ENCODE data around the gene C6orf89. TPM values are rescaled to one million over a fixed set of nuclear protein-coding genes. Genes with fewer than 3 reads are reported as not detected.

C6orf89 gene
- total RNA-seq, 1 experiment from 2014 or later: 36.9 TPM

DNA sequence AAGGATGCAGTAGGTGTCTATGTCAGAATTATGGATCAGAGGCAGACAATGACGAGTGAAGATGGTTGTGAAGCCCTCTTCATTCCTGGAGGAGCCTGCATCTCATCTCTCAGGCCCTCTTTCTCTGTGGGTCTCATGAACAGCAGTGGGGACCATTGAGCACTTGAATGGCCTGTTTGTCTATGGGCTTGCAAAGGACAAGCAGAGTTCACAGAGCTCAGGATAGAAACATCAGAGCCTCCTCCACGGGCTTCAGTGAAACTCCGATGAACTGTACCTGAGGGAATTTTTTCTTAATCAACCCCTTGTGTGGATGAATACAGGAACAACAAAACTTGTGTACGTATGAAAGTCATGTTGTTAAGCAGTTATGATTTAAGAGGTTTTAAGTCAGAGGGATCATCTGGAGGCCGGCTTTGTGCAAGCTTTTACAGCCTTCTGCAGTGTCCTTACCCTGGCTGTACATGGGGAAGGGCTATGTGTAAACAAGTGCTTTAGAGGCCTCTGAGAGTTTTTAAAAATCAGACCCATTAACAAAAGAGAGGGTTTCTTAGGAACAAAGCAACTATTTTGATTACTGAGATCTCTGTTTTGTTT is 39.1 kb downstream of the C6orf89 start:
- Mint-ChIP-seq H3K27me3 (ENCODE audit: insufficient read depth, unreplicated experiment) (no peaks in the 10 kb centered on the region), H3K9me3 (ENCODE audit: unreplicated experiment) (no peaks in the 10 kb centered on the region), H3K4me1 (ENCODE audit: insufficient read depth, unreplicated experiment) (peaks cover 10% of the 10 kb centered on the region), H3K4me3 (ENCODE audit: unreplicated experiment) (no peak overlapping the region), H3K36me3 (ENCODE audit: insufficient read depth, unreplicated experiment) (peaks cover 66% of the 10 kb centered on the region), H3K27ac (ENCODE audit: low read depth, unreplicated experiment) (no peak overlapping the region)
- TF ChIP-seq, protein P1, sequence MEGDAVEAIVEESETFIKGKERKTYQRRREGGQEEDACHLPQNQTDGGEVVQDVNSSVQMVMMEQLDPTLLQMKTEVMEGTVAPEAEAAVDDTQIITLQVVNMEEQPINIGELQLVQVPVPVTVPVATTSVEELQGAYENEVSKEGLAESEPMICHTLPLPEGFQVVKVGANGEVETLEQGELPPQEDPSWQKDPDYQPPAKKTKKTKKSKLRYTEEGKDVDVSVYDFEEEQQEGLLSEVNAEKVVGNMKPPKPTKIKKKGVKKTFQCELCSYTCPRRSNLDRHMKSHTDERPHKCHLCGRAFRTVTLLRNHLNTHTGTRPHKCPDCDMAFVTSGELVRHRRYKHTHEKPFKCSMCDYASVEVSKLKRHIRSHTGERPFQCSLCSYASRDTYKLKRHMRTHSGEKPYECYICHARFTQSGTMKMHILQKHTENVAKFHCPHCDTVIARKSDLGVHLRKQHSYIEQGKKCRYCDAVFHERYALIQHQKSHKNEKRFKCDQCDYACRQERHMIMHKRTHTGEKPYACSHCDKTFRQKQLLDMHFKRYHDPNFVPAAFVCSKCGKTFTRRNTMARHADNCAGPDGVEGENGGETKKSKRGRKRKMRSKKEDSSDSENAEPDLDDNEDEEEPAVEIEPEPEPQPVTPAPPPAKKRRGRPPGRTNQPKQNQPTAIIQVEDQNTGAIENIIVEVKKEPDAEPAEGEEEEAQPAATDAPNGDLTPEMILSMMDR (IDR thresholded peaks at IDR 0.05; ENCODE audit: unreplicated experiment): no peak
- no TSS peak for BruUV-seq (replicated peaks)
- ChIA-PET CTCF (interaction anchor here (0.5 to 0.8 kb wide), 4 partner anchors 27 to 186 kb away, joined by 3 to 4 read pairs (median 3); no protein-coding TSS in a partner anchor), POLR2A (no interaction called here)
- intact Hi-C loops (cut with micrococcal nuclease): no loop called here
- no peak for DNase-seq (ENCODE audit: unreplicated experiment)

DNA sequence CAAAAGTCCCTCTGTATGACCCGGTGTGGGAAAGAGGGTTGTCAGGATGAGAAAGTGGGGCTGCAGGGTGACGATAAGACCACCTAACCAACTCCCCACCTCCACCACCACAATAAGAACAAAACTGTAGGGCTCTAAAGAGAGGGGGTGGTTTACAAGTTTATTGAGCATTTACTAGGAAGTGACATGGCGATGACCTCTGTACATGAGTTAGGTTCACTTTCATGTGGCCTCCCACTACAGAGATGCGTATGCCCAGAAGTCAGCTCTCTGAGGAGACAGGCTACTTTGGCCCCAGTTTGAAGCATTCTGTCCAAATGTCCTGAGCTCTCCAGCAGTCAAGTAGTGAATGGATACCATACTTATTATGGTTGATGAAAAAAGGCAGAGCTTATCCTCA is 40.1 kb downstream of the C6orf89 start:
- TF ChIP-seq, protein P1 (IDR thresholded peaks at IDR 0.05; ENCODE audit: unreplicated experiment): no peak
- POLR2A ChIA-PET: no interaction called here
- Mint-ChIP-seq H3K36me3 (ENCODE audit: insufficient read depth, unreplicated experiment) (peaks cover 59% of the 10 kb centered on the region), H3K9me3 (ENCODE audit: unreplicated experiment) (no peaks in the 10 kb centered on the region), H3K4me1 (ENCODE audit: insufficient read depth, unreplicated experiment) (peaks cover 11% of the 10 kb centered on the region), H3K27me3 (ENCODE audit: insufficient read depth, unreplicated experiment) (no peaks in the 10 kb centered on the region), H3K27ac (ENCODE audit: low read depth, unreplicated experiment) (no peak overlapping the region), H3K4me3 (ENCODE audit: unreplicated experiment) (no peak overlapping the region)
- no peak for DNase-seq (ENCODE audit: unreplicated experiment)
- no TSS peak for BruUV-seq (replicated peaks)
- CTCF ChIA-PET: no interaction called here
- intact Hi-C loops (cut with micrococcal nuclease): no loop called here

DNA sequence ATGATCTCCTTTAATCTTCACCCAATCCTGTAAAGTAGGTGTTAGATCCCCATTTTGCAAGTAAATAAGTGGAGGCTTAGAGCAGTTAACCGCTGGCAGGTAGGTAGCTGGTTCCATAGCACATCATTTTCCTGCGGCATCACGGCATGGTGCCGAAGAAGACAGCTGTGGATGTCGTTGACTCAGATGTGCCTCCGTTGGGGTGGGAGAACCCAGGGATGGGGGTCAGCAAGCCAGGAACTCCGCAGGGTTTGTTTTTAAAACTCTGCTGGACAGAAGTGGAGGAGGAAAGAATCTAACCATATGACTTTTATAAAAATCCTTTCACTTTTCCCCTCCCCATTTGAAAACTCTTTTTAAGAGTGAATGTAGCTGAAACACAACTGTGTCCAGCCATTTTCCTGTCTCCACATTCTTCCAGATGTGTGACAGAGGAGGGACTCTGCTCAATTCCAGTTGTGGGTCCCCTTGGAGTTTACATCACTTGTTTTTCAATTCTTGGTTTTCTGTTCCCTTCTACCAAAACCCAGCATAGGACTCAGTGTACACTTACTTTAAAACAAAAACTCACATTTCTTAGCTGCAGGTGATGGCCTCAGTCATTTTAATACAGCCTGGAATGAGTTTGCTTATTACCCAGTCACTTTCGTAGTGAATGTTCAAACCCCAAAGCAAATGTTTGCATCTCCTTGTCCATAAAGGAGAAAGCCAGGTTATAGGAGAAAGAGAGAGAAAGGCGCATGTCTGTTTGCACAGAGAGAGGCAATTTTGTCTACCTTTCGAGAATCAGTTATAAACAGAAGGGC is 41.2 kb downstream of the C6orf89 start:
- CTCF ChIA-PET: interaction anchor here (1.0 kb wide), 1 partner anchor 41 kb away, joined by 3 read pairs; the partner anchor contains the start of gene C6orf89
- H3K27me3 Mint-ChIP-seq (ENCODE audit: insufficient read depth, unreplicated experiment): no peaks in the 10 kb centered on the region
- no TSS peak for BruUV-seq (replicated peaks)

More for the DNA sequence above, 41.2 kb downstream of the C6orf89 start:
- TF ChIP-seq, protein P1 (IDR thresholded peaks at IDR 0.05; ENCODE audit: unreplicated experiment): no peak
- Mint-ChIP-seq H3K27ac (ENCODE audit: low read depth, unreplicated experiment) (no peak overlapping the region), H3K9me3 (ENCODE audit: unreplicated experiment) (no peaks in the 10 kb centered on the region), H3K4me3 (ENCODE audit: unreplicated experiment) (no peak overlapping the region), H3K4me1 (ENCODE audit: insufficient read depth, unreplicated experiment) (peaks cover 11% of the 10 kb centered on the region), H3K36me3 (ENCODE audit: insufficient read depth, unreplicated experiment) (peaks cover 48% of the 10 kb centered on the region)
- POLR2A ChIA-PET: interaction anchor here (0.5 kb wide), 1 partner anchor 217 kb away, joined by 3 read pairs; no protein-coding TSS in a partner anchor
- intact Hi-C loops (cut with micrococcal nuclease): no loop called here
- DNase-seq (ENCODE audit: unreplicated experiment): no peak
